Kidney glomerular epithelial cell (primary cell): ENCODE results near the gene RIBC1.
"Not testable (repeated sequence)": the region's sequence is repeated elsewhere in the genome, so short reads cannot be mapped to it uniquely, and the experiment has no call there.

Experiments
- DNase-seq: peaks from one replicate; lab custom pipeline; 2025; lab: John Stamatoyannopoulos, UW

Gene RIBC1

DNA sequence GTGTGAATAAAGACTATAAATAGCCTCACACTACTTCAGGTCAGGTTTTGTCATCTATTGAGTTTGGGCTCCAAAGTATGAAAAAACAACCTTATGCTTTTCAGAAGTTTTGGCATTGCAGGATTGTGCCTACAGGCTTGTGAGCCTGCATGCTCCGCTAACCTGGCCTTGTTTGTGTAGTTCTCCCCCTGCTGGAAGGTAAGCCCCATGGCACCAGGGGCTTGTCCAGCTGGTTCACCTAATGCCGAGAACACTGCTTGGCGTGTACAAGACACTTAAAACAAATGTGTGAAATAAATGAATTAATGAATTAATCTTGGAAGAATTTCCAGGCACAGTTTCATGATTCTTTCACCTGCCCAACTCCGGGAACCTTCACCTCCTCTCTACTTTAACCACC is 13.3 kb downstream of the RIBC1 start:
- no peak for DNase-seq

DNA sequence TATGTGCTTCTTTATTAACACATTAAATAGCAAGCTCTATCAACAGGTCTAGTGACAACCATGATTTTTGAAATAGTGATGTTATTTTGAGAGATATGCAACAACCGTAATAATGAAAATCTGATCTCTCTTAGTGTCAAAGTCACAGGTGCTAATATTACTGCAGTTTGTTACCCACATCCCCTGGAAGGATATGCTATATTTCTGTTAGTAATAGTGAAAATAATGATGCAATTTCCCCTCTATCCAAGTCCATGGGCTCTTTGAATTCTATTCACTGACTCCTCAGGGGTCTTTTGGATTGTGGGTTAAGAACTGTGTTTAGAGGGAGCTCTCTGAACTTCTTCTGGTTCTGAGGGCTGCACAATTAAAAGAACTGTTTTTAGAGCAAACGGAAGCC is 14.5 kb downstream of the RIBC1 start:
- no peak for DNase-seq

DNA sequence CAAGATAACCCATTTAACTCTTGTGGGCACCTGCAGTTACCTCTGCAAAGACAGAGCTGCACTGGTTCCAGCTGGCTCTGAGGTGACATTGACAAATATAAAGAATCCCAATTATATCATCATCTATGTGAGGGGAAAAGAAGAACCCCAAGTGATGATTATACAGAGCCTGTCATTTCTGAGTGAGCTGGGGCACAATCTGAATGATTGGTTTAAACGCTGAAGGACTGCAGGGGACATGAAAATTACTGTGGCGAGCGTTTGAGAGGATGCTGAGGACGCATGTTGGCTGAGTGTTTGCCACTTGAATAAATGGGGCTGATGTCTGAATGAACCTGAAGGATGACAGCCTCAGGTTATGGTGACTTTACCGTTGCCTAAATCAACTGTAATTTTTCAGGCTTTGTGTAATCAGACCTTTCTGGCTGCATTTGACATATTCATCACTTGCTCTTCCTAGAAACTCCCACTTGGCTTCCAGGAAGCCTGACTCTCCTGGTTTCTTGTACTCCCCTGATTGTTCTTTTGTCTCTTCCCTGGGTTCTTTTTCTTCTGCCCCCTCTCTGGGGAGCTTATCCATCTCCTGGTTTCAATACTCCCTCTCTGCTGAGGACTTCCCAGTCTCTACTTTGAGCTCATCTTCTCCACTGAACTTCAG is 15.6 kb downstream of the RIBC1 start:
- DNase-seq, result no peak

DNA sequence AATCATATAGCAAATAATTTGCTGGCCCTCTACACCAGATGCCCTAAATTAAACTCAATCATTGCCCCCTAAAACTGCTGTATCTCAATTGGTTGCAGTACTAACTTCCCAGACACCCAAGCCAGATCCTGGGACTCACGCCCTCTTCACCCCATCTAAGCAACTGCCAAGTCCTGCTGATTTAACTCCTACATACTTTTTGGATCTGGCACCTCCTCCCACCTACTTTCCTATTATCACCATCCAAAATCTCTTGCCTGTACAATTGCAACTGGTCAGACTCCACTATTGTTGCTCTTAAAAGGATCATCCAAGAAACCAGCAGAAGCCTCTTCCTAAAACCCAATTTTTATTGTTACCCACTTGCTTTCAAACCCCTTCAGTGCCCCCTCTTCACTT is 16.2 kb downstream of the RIBC1 start:
- DNase-seq, result no peak

DNA sequence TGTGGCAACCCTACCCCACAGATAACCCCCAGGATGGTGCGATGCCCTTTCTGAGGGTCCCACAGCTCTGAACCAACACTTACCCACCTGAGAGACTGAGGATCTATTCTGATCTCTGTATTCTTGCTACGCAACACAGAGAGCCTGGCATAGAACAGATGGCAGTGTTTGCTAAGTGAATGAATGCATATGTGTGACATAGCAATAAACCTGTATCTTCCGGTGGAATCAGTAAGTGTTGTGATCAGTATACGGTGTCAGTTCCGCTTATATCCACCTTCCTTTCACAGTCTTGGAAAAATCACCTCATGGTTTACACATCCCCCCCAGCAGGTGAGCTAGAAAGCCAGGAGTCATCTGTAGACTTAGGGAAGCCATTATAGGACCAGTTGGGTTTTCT is 17.4 kb downstream of the RIBC1 start:
- no peak for DNase-seq

DNA sequence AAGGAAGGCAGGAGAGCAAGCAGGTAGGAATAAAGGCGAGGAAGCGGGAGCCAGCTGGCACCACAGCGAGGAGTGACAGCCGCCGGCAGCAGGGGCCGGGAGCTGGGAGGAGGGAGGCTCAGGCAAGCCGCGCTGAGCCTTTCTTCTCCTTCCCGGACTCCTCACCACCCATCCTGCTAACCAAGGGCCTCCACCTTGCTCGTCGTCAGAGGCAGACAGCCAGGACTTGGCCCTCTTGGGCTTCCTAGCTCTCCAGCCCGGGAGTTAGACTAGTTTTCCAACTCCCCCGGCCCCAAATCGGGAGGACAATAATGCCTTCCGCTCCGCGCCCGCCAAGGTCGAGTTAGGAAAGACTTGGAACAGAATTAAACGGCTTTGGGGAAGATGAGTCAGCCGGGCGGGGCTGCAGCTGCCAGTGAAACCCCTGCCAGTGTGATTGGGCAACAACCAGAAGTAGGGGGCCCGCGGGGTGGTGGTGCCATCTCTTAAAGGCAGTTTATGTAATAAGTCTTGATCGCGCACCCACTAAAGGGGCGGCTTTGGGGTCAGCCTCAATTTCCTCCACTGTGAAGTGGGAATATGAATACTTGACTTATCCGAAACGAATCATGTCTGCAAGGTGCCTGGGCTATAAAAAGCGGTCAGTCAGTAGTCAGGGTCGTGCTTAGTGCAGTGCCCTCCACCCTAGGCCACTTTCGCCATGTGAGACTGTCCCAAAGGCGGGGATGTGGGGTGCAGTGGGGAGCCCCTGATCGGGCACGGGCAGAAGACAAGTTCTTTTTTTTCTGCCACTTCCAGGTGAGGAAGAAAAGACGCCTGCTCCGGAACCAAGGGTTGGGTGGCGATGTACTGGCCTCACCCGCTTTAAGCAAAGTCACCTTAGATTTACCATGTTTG is 18.2 kb downstream of the RIBC1 start:
- DNase-seq, result no peak

DNA sequence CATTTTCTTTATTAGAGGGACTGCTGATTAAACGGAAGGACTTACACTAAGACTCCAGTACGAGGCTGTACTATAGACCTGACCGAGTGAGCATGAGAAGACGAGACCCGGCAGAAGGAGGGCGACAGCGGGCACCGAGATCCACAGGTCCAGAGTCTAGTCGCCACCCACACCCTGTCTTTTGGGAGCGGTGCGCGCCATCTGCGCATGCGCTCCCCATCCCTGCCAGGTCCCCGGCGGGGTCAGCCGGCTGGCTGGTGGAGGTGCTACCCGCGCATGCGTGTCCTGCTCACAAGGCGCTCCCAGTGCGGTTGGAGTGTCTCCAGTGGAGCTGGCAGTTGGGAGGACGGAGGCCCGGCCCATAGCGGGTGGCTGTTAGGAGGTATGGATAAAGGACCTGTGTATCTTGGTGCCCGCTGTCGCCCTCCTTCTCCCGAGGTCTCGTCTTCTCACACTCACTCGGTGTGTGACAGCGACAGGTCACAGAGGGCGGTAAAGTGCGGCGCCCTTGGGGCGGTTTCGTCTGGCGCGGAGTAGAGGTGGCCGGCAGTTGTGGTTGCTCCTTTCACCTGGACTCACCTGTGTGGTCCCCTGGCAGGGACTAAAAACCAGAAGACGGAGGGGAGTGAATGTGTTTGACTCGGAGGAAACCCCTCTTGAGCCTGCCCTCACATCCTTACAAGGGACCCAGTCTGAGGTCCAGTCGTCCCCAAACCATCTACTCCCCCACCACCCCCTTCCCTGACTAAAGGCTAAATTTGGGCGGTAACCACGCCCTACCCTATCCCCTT is 19.1 kb downstream of the RIBC1 start:
- DNase-seq, result peak; percentile 17

DNA sequence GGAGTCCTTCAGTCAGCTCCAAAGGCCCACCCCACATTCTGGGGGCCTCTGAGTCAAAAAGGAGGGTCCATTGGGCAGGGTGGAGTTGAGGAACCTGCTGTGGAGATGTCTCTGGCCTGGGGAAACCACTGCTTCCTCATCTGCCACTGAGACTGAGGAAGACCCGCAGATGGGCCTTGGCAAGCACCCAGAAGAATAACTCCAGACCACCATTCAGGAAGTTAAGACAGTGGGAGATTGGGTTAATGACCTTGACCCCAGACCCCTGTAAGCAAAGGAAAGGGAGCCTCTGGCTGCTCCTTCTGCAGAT is 19.6 kb downstream of the RIBC1 start:
- DNase-seq, result no peak

DNA sequence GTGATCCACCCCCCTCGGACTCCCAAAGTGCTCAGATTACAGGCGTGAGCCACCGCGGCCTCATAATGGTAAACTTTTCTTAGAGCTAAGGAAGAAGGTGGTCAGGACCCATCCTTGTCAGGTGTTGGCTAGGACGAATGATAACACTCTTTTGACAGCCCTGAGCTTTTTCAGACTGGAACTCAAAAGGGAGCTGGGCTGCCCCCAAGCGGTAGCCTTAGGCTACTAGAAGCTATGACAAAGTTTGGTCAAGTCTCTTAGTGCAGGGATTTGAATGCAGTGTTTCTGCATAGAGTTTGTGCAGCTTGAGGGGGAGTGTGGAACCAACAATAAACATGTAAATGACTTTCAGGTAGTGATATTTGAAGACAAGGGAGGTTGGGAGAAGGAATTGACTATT is 23.3 kb downstream of the RIBC1 start:
- DNase-seq, result no peak

DNA sequence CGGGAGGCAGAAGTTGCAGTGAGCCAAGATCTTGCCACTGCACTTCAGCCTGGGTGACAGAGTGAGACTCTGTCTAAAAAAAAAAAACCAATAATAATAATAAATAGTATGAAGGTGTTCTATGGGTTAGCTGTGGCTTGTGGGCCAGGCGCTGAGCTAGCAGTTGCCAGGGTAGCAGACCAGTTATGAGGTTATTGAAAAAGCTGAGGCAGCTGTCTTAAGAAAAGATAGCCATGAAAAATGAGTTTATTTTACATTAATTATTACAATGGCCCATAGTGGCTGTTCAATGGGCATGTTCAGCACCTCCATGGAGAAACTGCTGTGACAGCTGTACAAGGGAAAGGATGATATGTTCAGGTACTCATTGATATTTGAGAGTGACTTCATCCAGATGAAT is 24.8 kb downstream of the RIBC1 start:
- no peak for DNase-seq

DNA sequence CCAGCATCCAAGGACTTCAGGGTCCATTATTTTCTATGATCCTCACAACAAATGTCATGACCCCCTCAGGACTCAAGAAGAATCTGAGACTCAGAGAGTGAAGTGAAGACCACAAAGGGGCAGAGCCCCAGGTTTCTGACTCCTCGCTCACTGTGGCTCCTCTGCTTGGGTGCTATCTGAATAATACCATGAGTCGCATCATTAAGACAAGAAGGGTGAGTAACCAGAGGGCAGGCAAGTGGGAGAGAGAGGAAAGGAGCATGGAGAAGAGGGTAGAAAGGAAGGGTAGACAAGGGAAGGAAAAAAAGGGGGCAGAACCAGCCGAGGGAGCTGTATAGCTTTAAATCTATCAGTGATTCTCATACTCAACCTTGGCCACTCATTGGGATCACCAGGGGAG is 27.0 kb downstream of the RIBC1 start:
- no peak for DNase-seq

DNA sequence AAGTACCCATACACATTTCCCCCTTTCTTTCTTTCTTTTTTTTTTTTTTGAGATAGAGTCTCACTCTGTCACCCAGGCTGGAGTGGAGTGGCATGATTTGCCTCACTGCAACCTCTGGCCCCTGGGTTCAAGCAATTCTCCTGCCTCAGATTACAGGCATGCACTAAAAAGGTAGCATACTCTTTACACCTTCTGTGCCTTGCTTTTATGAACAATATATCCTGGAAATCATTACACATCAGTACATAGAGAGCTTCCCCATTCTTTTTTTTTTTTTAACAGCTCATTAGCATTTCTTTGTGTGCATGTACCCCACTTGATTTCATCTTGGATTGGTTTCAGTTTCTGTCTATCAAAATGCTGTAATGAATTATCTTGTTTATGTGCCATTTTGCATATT is 30.1 kb downstream of the RIBC1 start:
- no peak for DNase-seq

DNA sequence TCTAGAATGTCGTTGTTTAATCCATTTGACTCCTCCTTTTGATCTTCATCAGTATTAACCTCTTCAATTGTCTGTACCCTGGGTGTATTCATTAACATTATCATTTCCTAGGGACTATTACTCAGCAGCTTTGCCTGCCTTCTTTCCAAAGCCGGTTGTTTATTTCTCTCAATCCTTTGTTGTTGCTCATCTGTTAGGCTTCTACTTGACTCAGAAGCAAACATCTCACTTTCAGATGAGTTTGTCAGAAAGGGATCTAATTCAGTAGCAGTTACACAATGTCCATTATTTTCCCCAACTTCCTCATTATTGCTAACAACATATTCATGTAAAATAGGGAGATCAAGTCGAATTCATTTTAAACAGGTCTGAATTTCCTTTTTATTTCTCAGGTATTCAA is 33.6 kb downstream of the RIBC1 start:
- DNase-seq, result peak; percentile 20

DNA sequence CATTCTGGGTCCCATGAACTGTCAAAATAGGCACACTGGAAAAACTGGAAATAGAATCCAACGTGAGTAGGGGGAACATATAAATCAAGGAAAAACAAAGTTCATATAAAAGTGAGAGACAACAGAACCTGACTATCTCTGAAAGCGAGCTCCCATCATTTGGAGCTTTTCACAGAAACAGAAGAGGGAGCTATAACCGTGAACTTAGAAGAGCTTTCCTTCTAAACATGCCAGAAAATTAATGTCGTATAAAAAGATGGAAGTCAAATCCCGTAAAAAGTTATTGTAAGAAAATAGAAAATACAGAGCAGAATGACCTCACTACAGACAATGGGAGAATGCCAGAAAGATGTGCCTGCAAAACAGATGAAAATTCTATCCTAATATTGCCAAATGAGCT is 35.4 kb downstream of the RIBC1 start:
- DNase-seq, result no peak

DNA sequence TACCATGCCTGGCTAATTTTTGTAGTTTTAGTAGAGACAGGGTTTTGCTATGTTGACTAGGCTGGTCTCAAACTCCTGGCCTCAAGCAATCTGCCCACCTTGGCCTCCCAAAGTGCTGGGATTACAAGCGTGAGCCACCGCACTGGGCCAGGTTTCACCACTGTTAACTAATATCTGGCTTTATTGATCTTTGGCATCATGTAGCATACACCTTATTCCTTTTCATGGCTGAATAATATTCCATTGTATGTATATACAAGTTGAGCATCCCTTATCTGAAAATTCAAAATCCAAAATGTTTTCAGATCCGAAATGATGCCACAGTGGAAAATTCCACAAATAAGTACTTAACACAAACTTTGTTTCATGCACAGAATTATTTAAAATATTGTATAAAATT is 46.0 kb downstream of the RIBC1 start:
- not testable (repeated sequence) for DNase-seq

DNA sequence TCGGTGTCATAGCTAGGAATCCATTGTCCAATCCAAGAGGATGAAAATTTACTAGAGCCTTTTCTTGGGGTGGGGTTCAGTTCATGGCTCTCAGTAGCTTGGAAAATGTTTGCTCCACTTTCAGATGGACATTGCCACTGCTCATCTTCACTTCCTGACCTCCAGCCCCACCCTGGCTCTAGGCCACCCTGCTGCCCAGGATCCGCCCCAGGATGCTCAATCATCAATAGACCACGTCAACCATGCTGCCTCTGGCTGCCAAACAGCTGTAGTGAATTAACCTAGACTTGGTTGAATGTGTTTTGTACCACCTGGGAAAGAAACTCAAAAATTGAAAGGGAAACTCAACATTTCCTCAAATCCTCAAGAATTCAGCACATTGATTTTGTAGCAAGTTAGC is 48.7 kb downstream of the RIBC1 start:
- no peak for DNase-seq

DNA sequence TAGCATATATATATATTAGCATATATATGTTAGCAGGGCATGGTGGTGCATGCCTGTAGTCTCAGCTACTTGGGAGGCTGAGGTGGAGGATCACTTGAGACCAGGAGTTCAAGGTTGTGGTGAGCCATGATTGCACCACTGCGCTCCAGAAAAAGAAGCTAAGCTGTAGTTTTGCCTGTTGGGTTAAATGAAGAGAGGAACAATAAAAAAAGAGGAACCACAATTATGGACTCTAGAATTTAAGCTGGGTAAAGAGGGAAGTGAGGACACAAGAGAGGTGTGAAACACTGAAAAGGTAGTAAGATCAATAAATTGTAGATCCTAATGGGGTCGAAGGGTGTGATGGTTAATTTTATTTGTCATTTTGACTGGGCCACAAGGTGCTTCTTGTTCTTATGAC is 52.0 kb downstream of the RIBC1 start:
- DNase-seq, result no peak

DNA sequence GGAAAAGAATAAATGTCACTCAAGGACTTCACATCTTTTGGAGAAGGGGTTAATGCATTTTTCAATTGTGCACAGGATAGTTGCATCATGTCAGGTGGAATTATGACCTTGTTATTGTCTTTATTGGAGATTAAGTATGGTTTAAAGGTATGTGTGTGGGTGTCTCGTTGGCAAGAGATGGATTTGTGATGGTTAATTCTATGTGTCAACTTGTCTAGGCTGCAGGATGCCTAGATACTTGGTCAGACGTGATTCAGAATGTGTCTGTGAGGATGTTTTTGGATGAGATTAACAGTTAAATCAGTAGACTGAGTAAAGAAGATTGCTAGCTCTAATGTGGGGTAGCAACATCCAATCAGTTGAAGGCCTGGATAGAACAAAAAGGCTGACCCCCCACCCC is 53.7 kb downstream of the RIBC1 start:
- no peak for DNase-seq

DNA sequence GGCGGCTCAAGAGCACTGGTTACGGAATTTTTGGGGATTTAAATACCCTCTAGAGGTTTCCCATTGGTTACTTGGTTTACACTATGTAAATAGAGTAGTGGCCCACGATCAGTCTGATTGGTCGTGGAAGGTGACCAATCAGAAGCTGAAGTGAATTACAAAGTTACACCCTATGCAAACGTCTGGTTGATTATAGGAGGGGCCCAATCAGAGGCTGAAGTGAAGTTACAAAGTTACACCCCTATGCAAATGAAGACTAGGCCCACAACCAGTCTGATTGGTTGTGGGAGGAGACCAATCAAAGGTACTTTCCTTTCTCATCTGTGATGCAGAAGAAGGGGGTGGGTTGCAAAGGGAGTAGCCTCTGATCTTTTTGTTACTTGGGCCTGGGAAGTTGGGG is 56.6 kb downstream of the RIBC1 start:
- no peak for DNase-seq
